ENCODE measurements around the gene ECE1.

ECE1 gene

DNA sequence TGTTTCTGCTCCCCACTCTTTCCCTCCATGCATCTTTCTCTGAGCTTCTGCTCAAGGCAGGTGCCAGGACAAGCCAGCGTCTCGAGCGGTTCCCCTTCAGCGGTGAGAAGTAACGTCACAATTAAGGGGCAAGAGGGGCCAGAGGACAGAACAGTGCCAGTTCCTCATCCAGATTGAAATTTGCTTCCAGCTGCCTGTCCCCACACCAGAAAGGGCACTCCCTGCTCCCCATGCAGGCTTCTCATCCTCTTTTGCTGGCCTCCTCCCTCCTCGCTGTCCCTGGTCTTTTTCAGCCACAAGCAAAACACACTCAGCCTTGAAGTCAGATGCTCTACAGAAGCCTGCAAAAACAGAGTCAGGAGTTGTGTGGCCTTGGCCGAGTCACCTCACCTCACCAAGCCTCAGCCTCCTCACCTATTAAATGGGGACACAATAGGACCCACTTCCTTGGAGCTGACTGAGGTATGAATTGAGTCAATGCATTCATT, 35.0 kb upstream of the ECE1 start:
- DNase-seq (ENCODE audit: low read depth, low spot score) = no peak
- in situ Hi-C loops (cut with HindIII; ENCODE audit: low sequenced_read_pairs) = loop anchor here (25.0 kb wide), 1 partner anchor 88 kb away; no protein-coding TSS in a partner anchor
- TF ChIP-seq, protein P1, sequence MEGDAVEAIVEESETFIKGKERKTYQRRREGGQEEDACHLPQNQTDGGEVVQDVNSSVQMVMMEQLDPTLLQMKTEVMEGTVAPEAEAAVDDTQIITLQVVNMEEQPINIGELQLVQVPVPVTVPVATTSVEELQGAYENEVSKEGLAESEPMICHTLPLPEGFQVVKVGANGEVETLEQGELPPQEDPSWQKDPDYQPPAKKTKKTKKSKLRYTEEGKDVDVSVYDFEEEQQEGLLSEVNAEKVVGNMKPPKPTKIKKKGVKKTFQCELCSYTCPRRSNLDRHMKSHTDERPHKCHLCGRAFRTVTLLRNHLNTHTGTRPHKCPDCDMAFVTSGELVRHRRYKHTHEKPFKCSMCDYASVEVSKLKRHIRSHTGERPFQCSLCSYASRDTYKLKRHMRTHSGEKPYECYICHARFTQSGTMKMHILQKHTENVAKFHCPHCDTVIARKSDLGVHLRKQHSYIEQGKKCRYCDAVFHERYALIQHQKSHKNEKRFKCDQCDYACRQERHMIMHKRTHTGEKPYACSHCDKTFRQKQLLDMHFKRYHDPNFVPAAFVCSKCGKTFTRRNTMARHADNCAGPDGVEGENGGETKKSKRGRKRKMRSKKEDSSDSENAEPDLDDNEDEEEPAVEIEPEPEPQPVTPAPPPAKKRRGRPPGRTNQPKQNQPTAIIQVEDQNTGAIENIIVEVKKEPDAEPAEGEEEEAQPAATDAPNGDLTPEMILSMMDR (IDR thresholded peaks at IDR 0.05; ENCODE audit: low read depth, low read length) = no peak
- no peak overlapping the region for H3K4me3 ChIP-seq (ENCODE audit: low read depth, low read length)

DNA sequence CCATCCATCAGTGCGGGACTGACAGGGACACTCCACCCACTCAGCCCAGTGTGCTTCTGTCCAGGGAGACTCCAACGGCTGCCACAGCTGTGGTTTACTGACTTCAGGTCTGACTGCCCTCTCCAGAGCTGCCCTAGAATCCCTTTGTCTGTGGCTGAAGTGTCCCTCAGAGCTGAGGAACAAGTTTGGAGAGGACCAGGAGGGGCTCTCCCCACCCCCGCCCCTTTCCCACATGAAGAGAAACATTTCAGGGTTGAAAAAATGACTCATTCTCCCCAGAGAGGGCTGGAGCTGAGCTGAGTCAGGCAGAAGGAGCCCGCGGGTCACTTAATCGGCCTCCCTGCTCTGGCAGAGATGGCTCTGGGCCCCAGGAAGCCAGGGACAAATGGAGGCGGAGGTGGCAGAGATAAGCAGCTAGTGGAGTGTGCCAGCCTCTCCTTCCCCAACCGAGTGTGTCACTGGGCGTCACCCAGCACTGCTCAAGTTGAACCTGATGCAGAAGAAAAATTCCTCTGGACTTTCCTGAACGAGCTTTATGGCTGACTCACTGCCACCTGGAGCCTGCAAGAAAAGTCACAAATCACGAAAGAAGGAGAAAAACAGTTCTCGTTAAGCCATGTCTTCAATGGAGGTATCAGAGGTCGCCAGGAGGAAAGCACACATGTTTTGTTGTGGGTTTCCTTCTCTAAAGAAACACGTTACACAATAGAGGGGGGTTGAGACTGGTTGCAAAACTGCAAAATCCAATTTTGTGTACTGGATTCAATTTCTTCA, 34.3 kb upstream of the ECE1 start:
- peak; percentile 91 for DNase-seq (ENCODE audit: low read depth, low spot score)
- in situ Hi-C loops (cut with HindIII; ENCODE audit: low sequenced_read_pairs) = loop anchor here (25.0 kb wide), 1 partner anchor 87 kb away; no protein-coding TSS in a partner anchor
- H3K4me3 ChIP-seq (ENCODE audit: low read depth, low read length) = no peak overlapping the region
- TF ChIP-seq, protein P1 (IDR thresholded peaks at IDR 0.05; ENCODE audit: low read depth, low read length) = no peak

DNA sequence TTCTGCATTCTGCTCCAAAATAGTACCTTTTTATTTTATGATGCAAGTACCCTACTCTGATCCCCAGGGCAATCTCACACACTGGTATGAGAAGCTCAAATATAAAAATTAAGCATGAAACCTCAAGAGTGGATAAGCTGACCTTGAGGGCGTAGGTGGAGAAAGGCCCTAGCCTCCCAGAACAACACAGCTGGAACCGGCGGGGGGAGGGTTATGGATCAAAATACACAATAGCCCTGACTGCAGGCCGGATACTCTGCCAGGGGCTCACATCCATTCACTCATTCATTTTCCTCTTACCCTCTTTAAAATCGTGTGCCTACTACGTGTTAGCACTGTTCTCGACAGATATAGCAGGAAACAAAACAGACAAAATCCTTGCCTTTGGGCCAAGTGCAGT, 32.8 kb upstream of the ECE1 start:
- TF ChIP-seq, protein P1 (IDR thresholded peaks at IDR 0.05; ENCODE audit: low read depth, low read length) = no peak
- in situ Hi-C loops (cut with HindIII; ENCODE audit: low sequenced_read_pairs) = no loop called here
- no peak overlapping the region for H3K4me3 ChIP-seq (ENCODE audit: low read depth, low read length)
- peak; percentile 58 for DNase-seq (ENCODE audit: low read depth, low spot score)

DNA sequence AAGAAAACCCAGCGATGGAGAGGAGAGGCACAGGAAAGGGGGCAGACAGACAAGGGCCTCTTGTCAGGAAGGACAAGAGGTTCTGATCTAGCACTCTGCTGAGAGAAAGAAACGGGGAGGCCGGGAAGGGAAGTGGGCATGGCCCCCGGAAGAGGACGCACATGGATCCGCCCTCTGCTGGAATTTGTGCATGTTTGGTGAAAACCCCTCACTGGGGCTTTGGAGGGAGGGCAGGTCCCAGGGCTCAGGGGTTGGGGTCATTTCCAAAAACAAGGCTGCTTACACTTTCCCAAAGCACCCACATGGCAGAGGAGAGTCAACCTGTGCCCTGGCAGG, 32.4 kb upstream of the ECE1 start:
- TF ChIP-seq, protein P1 (IDR thresholded peaks at IDR 0.05; ENCODE audit: low read depth, low read length) = no peak
- no peak overlapping the region for H3K4me3 ChIP-seq (ENCODE audit: low read depth, low read length)
- no peak for DNase-seq (ENCODE audit: low read depth, low spot score)
- in situ Hi-C loops (cut with HindIII; ENCODE audit: low sequenced_read_pairs) = no loop called here

DNA sequence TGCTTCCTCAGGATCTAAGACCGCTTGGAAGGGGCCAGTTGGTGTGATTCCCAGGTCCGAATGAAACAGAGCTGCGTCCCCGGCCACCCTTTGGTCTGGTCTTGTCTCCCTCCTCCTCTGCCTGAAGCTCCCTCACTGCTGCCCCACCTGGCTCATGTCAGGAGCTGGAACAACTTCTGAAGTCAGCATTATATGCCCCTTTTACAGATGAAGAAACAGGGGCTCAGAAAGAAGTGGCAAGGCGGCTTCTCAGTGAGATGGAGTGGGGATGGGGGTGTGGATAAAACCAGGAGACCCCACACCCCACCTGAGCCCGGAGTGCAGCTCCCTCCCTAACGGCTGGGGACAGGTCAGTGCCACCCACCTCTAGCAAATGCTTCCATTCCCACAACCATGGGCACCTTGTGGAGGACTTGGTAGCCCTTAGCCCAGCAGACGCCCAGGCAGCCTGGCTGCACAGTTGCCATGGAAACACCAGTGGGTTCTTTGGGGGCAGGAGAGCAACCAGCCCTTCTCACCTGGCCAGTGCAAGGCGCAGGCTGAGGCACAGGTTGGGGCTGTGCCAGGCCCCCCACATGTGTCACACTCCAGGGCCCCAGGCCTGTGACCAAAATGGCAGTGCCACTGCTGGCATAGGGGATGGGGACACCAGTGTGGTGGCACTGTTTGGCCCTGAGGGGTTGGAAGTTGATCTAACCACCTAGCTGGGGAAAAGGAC, 31.9 kb upstream of the ECE1 start:
- TF ChIP-seq, protein P1 (IDR thresholded peaks at IDR 0.05; ENCODE audit: low read depth, low read length) = peak; percentile 30
- in situ Hi-C loops (cut with HindIII; ENCODE audit: low sequenced_read_pairs) = no loop called here
- H3K4me3 ChIP-seq (ENCODE audit: low read depth, low read length) = no peak overlapping the region

DNA sequence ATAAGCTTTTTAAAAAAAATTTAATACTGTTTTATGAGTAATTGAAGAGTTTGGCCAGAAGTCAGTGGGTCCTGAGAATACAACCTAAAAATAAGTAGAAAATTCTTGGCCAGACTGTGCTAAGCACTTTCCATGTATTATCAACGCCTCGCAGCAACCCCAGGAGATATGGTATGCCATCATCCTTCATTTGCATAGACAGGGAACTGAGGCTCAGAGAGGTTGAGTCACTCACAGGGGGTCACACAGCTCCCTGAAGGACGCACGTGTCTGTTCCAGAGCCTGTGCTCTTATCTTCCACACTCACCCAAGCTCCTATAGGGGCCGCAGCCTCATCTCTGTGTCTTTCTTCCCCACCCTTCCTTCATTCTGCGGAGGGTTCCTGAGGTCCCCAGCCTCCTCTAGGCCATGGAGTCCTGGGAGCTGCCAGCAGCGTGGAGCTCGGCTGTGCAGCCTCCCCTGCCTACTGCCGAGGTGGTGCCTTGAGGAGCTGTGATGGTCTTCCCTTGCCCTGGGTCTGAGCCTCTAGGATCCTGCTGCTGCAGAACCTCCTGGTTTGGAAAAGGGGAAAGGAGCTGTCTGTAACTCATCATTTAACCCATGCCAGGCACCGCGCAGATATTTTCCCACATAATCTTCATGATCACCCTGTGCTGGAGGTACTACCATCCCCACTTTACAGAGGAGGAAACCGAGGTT, 30.3 kb upstream of the ECE1 start:
- H3K4me3 ChIP-seq (ENCODE audit: low read depth, low read length) = no peak overlapping the region
- in situ Hi-C loops (cut with HindIII; ENCODE audit: low sequenced_read_pairs) = no loop called here
- TF ChIP-seq, protein P1 (IDR thresholded peaks at IDR 0.05; ENCODE audit: low read depth, low read length) = no peak
- no peak for DNase-seq (ENCODE audit: low read depth, low spot score)

More for the DNA sequence above, 31.9 kb upstream of the ECE1 start:
- no peak for DNase-seq (ENCODE audit: low read depth, low spot score)
